Tibial nerve (tissue), 4 donors: ENCODE data around the gene CTSH. TPM values are rescaled to one million over a fixed set of nuclear protein-coding genes. Genes with fewer than 3 reads are reported as not detected.
A peak's percentile ranks its signal among the peaks of the same experiment; 100 is the strongest.

Experiments
- DNase-seq, 2 donors: peaks; one replicate each; pipeline ENCODE4 v3.0.0-alpha.2; 2019; ENCODE audit warnings: low spot score in 2 of 2
- H3K27ac ChIP-seq, 4 donors: fragments of 200-600 bp; sonication (generic) in 3 of 4; one replicate each; pipeline ENCODE4 v1.5.1; 2017 to 2019; ENCODE audit warnings: mild to moderate bottlenecking in 1 of 4
- H3K27me3 ChIP-seq, 2 donors: fragments of 200-600 bp; sonication (generic) in 1 of 2; one replicate each; pipeline versions ENCODE4 v1.5.1 to v1.6.0; 2017 to 2019
- H3K36me3 ChIP-seq, 3 donors: fragments of 200-600 bp; sonication (generic); one replicate each; pipeline ENCODE4 v1.5.1; 2018 to 2019
- H3K4me1 ChIP-seq, 4 donors: fragments of 200-600 bp; sonication (generic) in 3 of 4; one replicate each; pipeline ENCODE4 v1.5.1; 2017 to 2019
- H3K4me3 ChIP-seq, 4 donors: fragments of 200-600 bp; sonication (generic) in 3 of 4; one replicate each; pipeline ENCODE4 v1.5.1; 2017 to 2019; ENCODE audit warnings: mild to moderate bottlenecking in 1 of 4, moderate library complexity in 1 of 4
- H3K9me3 ChIP-seq, 4 donors: fragments of 200-600 bp; sonication (generic) in 3 of 4; one replicate each; pipeline ENCODE4 v1.5.1; 2017 to 2019
- EP300 ChIP-seq, 2 donors: sonication (generic); formaldehyde crosslinking; IDR thresholded peaks; one replicate each; pipeline ENCODE4 v1.6.1; 2017; ENCODE audit warnings: antibody characterized with exemption in 2 of 2, mild to moderate bottlenecking in 1 of 2
- POLR2A ChIP-seq, 2 donors: fragments of 450-650 bp; IDR thresholded peaks; one replicate each; pipeline ENCODE4 v1.6.1; 2017; ENCODE audit warnings: antibody characterized with exemption in 2 of 2, mild to moderate bottlenecking in 2 of 2, moderate library complexity in 2 of 2
- WGBS, 2 donors: methylation state at CpG; one replicate each; pipeline ENCODE4 v1.1.5; 2018; 5-methylcytosine and 5-hydroxymethylcytosine counted together
- total RNA-seq, 4 donors: library from RNA; depleted of rRNA; stranded (reverse); fragments of >200 nt; gene quantifications; one replicate each; pipeline ENCODE4 v1.1.0, GENCODE V29; 2016
- TF ChIP-seq, protein P1 (sequence below), 5 experiments: fragments of 200-600 bp in 3 of 5; fragments of 450-650 bp in 2 of 5; sonication (generic) in 3 of 5; IDR thresholded peaks; one replicate each; pipeline ENCODE4 v1.5.1; 2016 to 2019; ENCODE audit warnings: antibody characterized with exemption in 5 of 5, mild to moderate bottlenecking in 3 of 5, moderate library complexity in 2 of 5

Gene CTSH
- total RNA-seq, 4 donors from 2014 or later = 73.8 to 333 (median 239) TPM

DNA sequence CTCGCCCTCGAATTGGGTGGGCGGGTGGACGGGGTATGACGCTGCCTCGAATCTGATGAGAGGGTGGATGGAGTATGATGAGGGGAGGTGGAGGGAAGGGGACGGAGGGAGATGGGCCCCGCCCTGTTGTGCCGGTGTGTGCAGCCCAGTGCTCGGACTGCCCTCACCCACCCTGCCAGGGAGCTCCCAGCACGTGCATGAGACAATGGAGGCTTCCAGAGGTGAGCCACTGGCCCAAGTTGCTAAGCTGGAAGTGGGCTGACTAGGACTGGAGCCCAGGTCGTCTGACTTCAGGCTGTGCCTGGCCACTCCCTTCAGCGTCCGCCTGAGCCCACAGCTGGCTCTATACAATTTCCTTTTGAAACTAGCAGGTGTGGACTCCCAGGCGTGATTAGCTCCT is 47.0 kb upstream of the CTSH start:
- WGBS, 2 donors = 85 to 92% methylated on average over 12 to 15 of the region's 15 CpGs
- Histone ChIP-seq H3K9me3 (no peaks in the 10 kb centered on the region), H3K27me3 (no peaks in the 10 kb centered on the region), H3K36me3 (no peaks in the 10 kb centered on the region), H3K4me1 (peaks cover 0 to 16% (median 9%) of the 10 kb centered on the region in 4 donors), H3K27ac (no peak overlapping the region), H3K4me3 (no peak overlapping the region)
- no peak for DNase-seq
- no peak for TF ChIP-seq EP300 (IDR thresholded peaks at IDR 0.05)

DNA sequence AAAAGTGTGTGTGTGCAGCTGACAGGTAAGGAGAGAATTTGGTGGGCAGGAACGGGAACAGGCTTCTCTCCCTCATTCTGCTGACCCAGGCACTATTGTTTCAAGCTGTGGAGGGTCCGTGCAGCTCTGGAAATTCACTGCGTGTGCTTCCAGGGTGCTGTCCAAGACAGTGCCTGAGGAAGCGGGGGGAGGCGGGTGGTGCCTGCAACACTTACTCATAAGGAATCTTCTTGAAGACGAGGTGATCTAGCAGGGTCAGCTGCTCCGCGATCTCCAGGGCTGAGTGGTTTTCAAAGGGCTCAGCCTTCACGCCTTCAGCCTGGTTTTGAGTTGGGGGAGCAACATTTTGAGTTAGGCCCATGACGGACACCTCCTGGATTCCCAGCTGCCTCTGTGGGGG is 46.6 kb upstream of the CTSH start:
- WGBS, 2 donors = 85 to 94% methylated on average over 10 of the region's 10 CpGs
- TF ChIP-seq, protein P1, sequence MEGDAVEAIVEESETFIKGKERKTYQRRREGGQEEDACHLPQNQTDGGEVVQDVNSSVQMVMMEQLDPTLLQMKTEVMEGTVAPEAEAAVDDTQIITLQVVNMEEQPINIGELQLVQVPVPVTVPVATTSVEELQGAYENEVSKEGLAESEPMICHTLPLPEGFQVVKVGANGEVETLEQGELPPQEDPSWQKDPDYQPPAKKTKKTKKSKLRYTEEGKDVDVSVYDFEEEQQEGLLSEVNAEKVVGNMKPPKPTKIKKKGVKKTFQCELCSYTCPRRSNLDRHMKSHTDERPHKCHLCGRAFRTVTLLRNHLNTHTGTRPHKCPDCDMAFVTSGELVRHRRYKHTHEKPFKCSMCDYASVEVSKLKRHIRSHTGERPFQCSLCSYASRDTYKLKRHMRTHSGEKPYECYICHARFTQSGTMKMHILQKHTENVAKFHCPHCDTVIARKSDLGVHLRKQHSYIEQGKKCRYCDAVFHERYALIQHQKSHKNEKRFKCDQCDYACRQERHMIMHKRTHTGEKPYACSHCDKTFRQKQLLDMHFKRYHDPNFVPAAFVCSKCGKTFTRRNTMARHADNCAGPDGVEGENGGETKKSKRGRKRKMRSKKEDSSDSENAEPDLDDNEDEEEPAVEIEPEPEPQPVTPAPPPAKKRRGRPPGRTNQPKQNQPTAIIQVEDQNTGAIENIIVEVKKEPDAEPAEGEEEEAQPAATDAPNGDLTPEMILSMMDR (IDR thresholded peaks at IDR 0.05) = no peak
- no peak for TF ChIP-seq POLR2A (IDR thresholded peaks at IDR 0.05)
- TF ChIP-seq EP300 (IDR thresholded peaks at IDR 0.05) = no peak
- Histone ChIP-seq H3K4me1 (peaks cover 0 to 16% (median 9%) of the 10 kb centered on the region in 4 donors), H3K36me3 (no peaks in the 10 kb centered on the region), H3K9me3 (no peaks in the 10 kb centered on the region), H3K4me3 (no peak overlapping the region), H3K27me3 (no peaks in the 10 kb centered on the region), H3K27ac (no peak overlapping the region)
- DNase-seq = no peak

DNA sequence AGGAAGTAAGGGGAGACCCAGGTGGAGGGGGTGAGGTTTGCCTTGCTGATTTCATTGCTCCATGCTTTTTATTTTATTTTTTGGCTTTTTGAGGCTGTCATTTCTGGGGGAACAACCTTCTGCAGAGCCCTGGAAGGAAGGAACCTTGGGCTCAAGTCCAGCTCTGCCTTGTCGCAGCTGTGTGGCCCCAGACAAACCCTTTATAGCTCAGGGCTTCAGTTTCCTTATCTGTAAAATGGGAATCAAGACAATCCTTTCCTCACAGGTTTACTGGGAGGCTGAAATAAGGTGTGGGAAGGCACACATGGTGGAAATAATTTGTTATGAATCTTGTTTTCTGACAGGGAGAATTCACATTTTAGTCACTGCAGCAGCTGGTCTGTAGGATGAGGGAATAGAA is 45.4 kb upstream of the CTSH start:
- TF ChIP-seq, protein P1 (IDR thresholded peaks at IDR 0.05) = no peak
- TF ChIP-seq EP300 (IDR thresholded peaks at IDR 0.05) = no peak
- no peak for TF ChIP-seq POLR2A (IDR thresholded peaks at IDR 0.05)
- Histone ChIP-seq H3K36me3 (no peaks in the 10 kb centered on the region), H3K9me3 (no peaks in the 10 kb centered on the region), H3K4me1 (peaks cover 0 to 16% (median 9%) of the 10 kb centered on the region in 4 donors), H3K27me3 (no peaks in the 10 kb centered on the region), H3K4me3 (no peak overlapping the region), H3K27ac (no peak overlapping the region)
- no peak for DNase-seq
- 69 to 75% methylated on average over 1 of the region's 1 CpG for WGBS, 2 donors

DNA sequence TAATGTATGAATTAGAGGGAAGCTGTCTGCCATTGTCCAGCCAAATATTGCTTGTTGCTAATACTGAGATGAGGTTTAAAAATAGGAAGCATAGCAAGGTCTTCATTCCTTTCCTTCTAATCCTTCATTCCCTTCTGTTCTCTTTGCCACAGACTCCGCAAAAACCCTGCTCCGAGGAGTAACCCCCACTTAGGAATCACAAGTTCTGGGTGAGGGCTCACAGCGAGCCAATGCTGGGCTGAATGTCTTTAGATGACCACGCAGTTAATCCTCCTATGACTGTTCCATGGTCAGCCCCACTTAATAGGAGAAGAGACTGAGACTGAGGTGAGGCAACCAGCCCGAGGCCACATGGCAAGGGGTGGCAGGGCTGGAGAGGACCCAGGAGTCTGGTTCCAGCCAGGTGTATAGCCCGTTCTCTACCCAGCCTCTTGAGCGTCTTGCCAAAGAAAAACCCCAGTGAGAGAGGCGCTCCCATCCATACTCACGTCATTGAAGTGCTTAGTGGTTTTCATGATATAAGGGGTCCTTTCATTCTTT is 44.9 kb upstream of the CTSH start:
- no peaks in the 10 kb centered on the region for H3K9me3 ChIP-seq
- H3K4me3 ChIP-seq = no peak overlapping the region
- H3K27me3 ChIP-seq = no peaks in the 10 kb centered on the region
- DNase-seq = no peak
- TF ChIP-seq, protein P1 (IDR thresholded peaks at IDR 0.05) = no peak
- no peak for TF ChIP-seq POLR2A (IDR thresholded peaks at IDR 0.05)
- TF ChIP-seq EP300 (IDR thresholded peaks at IDR 0.05) = no peak
- 93 to 94% methylated on average over 9 of the region's 9 CpGs for WGBS, 2 donors
- H3K4me1 ChIP-seq = peaks cover 0 to 16% (median 9%) of the 10 kb centered on the region in 4 donors
- peak overlapping the region in 1 of 4 donors; percentile 76 for H3K27ac ChIP-seq
- H3K36me3 ChIP-seq = no peaks in the 10 kb centered on the region

DNA sequence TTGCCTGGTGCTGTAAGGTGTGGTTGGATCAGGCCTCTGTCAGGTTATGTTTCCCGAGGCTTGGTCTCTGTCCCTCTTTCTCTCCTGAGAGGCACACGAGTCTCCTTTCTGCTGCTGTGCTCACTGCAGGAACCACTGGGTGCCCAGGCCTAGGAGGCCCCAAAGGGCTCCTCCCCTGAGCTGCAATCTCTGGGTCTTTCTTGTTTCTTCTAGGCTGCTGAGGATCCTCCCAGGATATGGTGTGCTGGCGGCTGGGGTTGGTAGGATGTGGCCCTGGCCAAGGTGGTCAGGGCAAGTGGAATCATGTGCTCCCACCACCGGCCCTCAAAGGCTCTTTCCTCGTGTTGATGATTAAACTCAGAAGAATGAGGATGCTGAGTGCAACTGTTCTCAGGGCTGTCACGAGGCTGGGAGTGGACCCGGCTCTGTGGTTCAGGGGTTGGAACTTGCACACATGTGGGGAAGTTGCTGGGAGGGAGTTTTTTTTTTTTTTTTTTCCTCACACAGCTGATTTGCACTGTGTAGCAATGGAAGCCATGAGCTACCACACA is 43.6 kb upstream of the CTSH start:
- Histone ChIP-seq H3K4me1 (peaks cover 0 to 20% (median 9%) of the 10 kb centered on the region in 4 donors), H3K36me3 (peaks cover 0 to 10% (median 0%) of the 10 kb centered on the region in 3 donors), H3K4me3 (no peak overlapping the region), H3K9me3 (no peaks in the 10 kb centered on the region), H3K27me3 (no peaks in the 10 kb centered on the region), H3K27ac (peak overlapping the region in 3 of 4 donors; percentile 56 to 82 (median 75))
- TF ChIP-seq POLR2A (IDR thresholded peaks at IDR 0.05) = no peak
- peak; percentile 82 to 93 for TF ChIP-seq EP300 (IDR thresholded peaks at IDR 0.05)
- 14 to 39% methylated on average over 5 to 7 of the region's 7 CpGs for WGBS, 2 donors
- peak; percentile 58 to 79 for DNase-seq

DNA sequence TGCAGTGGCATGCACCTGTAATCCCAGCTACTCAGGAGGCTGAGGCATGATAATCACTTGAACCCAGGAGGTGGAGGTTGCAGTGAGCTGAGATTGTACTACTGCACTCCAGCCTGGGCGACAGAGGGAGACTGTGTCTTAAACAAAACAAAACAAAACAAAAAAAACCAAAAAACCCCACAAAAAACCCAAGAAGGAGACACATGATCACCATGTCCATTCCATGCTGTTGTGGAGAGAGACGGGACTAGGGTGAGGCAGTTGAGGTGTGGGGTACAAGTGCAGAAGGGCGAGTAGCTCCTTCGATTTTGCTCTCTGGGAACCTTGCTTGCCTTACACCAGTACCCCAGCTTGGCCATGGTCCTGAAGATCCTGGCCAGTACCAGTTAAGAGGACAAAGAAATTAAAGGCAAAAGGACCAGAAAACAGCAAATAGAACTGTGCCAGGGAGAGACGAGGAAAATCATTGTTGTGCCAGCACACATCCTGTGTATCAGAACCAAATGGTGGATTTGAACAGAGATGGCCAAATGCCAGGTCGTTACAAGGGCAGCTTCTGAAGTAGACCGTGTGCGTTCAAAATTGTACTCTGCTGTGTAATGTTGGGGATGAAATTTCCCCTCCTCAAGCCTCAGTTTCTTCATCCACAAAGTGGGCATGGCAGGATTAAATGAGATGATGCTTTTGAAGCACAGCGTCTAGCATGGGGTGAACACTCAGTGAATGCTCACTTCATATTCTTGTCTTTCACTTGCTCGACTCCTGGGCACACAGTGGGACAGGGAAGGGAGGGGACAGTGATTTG is 42.9 kb upstream of the CTSH start:
- H3K4me1 ChIP-seq = peaks cover 0 to 22% (median 9%) of the 10 kb centered on the region in 4 donors
- H3K27ac ChIP-seq = peak overlapping the region in 3 of 4 donors; percentile 56 to 82 (median 75)

More for the DNA sequence above, 42.9 kb upstream of the CTSH start:
- WGBS, 2 donors = 75 to 76% methylated on average over 10 of the region's 10 CpGs
- no peak for DNase-seq
- H3K27me3 ChIP-seq = no peaks in the 10 kb centered on the region
- H3K36me3 ChIP-seq = peaks cover 0 to 10% (median 0%) of the 10 kb centered on the region in 3 donors
- TF ChIP-seq POLR2A (IDR thresholded peaks at IDR 0.05) (no peak), EP300 (IDR thresholded peaks at IDR 0.05) (no peak)
- TF ChIP-seq, protein P1 (IDR thresholded peaks at IDR 0.05) = no peak
- no peaks in the 10 kb centered on the region for H3K9me3 ChIP-seq
- H3K4me3 ChIP-seq = no peak overlapping the region
